Activated CD8-positive, alpha-beta memory T cell treated with anti-CD3 and anti-CD28 coated beads for 36 hours (primary cell): ENCODE data around the gene HS3ST1. TPM values are rescaled to one million over a fixed set of nuclear protein-coding genes. Genes with fewer than 3 reads are reported as not detected.
"Not testable (repeated sequence)": the region's sequence is repeated elsewhere in the genome, so short reads cannot be mapped to it uniquely, and the experiment has no call there.

Source experiments
- CTCF ChIA-PET: fragments of 350-600 bp; sonication (Branson Sonifier 250); formaldehyde crosslinking; loops from one replicate; lab custom pipeline; 2021; ENCODE audit warnings: antibody characterized with exemption; lab: Charles Lee
- POLR2A ChIA-PET: fragments of 350-600 bp; sonication (Branson Sonifier 250); formaldehyde crosslinking; loops from one replicate; lab custom pipeline; 2021; ENCODE audit warnings: antibody characterized with exemption; lab: Charles Lee
- total RNA-seq, 2 experiments: library from RNA; stranded (reverse); gene quantifications; one replicate each; pipeline ENCODE4 v1.2.3, GENCODE V29; 2021

The HS3ST1 gene
- total RNA-seq, 2 experiments from 2014 or later: not detected

DNA sequence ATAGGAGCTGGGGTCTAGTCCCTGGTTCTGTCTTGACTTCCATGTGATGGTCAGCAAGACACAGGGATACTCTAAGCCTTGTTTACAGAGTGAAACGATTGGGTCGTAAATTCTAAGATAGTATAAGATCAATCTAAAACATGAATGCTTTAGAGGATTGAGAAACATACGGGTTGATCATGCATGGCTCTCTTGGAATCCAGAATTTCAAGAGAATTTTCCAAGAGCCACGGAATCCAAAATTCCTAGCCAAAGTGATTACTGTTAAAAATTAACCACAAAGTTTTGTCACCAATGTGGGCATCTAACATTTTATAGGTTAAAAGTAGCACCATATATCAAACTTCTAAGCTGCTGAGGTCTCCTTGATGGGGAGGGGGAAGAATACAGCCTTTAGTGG is 16.5 kb downstream of the HS3ST1 start:
- POLR2A ChIA-PET: no interaction called here
- CTCF ChIA-PET: no interaction called here

DNA sequence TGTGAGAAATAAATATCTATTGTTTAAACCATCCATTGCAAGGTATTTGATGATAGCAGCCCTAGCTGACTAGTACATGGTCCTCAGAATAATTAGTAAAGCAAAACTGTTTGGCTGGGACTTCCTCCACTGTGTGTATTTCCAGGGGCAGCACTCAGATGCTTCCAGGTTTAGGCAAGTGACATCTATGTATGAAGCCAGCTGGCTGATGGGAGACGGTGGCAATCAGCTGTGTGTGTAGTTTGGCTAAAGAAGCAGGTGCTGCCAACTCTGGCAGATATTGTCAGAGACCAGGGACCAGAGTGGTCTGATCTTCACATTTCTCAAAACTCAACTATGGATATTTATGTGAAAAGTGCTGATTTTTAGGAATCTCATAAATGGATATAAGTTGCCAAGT is 19.1 kb downstream of the HS3ST1 start:
- ChIA-PET CTCF (interaction anchor here (0.6 kb wide), 1 partner anchor 223 kb away, joined by 3 read pairs; no protein-coding TSS in a partner anchor), POLR2A (no interaction called here)

DNA sequence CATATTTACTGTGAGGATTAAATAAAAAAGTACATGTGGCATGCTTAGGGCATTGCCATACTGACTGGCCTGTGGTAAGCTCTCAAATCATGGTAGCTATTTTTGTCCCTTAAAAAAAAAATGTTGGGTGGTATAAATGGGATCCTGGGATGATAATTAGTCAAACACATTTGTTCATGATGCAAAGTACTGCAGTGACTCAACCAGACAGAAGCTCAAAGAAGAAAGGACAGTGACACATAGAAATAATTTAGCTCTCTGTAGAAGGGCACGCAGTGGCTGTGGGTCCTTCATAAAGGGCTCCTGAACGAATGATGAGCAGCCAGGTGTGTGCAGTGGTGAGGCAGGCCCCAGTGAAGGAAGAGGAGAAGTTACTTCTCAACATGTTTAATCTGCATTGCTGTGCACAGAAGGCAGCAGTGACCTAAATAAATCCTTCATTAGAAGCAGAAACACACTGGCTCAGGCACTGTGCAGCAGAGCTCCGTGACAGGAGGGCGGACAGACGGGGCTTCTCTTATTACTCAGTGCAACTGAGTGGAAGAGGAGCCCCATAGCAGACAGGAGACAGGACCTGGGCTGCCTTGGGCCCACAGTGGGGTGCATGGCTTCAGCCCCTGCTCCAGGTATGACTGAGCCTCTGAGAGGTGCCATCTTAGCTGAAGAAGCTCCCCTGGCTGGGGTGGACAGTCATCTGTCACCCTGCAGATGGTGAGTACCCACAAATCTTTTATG is 20.3 kb downstream of the HS3ST1 start:
- POLR2A ChIA-PET: no interaction called here
- CTCF ChIA-PET: no interaction called here

GRCh38 chr4:11407551-11407950 is 21.1 kb downstream of the HS3ST1 start:
- POLR2A ChIA-PET: no interaction called here
- CTCF ChIA-PET: no interaction called here

DNA sequence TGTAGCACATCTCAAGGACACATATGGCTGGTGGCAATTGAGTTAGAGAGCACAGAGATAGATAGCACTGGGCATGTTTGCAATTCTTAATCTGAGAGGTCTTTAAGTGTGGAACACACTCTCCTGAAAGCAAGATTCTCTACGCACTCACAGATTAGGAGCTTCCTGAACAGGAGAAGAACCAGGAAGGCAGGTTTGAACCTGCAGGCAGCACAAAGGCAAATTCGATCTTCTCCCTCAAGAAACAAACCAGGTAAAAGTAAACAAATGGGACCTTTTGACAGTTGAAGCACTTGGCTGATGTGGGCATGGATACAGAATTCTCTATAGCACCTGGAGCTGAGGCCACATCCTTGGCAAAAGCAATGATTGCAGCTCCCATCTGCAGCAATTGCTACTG is 24.3 kb downstream of the HS3ST1 start:
- CTCF ChIA-PET: no interaction called here
- POLR2A ChIA-PET: no interaction called here

- CTCF ChIA-PET: no interaction called here
- POLR2A ChIA-PET: no interaction called here
These were observed 26.5 kb downstream of the HS3ST1 start for GRCh38 chr4:11402192-11402591.

DNA sequence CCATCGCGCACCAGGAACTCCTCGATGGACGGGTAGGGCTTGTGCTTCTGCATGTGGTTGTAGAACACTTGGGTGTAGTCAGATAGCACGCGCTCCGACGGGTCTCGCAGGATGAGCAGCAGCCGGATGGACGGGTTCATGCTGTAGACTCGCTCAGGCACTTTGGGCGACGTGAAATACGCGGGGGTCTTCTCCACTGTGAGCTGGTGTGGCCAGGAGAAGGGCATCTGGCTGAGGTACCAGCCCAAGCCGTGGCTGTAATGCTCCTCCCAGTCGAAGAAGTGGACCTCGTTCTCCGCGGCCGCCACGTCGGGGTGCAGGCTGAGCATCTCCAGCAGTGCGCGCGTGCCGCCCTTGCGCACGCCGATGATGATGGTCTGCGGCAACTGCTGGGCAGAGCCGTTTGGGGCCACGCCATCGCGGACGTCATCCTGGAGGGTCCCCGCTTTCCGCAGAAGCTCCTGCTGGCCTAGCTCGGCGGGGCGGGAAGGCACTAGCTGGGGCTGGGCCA is 29.2 kb downstream of the HS3ST1 start:
- ChIA-PET CTCF (no interaction called here), POLR2A (no interaction called here)

- CTCF ChIA-PET: no interaction called here
- POLR2A ChIA-PET: no interaction called here
These were observed 30.7 kb downstream of the HS3ST1 start for GRCh38 chr4:11397819-11398610.

DNA sequence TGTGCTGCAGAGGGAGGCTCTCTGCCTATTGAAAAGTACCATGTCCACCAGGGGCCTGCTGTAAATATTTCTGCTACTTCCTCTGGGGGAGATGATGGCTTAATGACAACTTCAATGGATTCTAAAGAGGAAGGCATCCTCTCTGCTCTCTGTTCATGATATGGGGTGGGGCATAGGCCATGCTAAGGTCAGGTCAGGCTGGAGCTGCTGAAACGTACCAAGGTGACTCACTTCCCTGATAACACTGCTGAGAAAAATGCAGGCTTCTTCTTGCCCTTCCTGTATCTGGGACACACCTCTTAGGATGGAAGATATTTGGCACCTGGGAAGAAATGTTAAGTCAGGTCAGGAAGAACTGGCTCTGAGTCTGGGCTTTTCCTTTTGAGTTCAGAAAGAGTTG is 31.5 kb downstream of the HS3ST1 start:
- ChIA-PET CTCF (no interaction called here), POLR2A (no interaction called here)

DNA sequence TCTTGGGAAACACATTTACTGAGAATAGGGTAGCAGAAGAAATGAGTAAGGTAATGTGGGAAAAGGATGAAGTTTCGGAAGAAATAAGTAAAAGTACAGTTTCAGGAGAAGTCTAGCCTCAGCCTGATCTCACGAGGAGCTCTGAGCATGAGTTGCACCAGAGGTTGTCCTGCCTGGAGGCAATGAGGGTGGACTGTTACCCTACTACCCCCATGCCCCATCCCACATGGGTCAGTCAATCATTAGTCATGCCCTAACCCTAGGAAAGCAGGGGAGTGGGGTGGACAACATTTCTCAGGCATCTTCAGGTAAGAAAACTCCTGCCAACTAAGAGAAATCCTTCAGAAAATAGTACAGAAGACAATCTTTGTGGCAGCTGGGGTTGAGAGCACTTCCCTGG is 35.1 kb downstream of the HS3ST1 start:
- POLR2A ChIA-PET: no interaction called here
- CTCF ChIA-PET: no interaction called here

DNA sequence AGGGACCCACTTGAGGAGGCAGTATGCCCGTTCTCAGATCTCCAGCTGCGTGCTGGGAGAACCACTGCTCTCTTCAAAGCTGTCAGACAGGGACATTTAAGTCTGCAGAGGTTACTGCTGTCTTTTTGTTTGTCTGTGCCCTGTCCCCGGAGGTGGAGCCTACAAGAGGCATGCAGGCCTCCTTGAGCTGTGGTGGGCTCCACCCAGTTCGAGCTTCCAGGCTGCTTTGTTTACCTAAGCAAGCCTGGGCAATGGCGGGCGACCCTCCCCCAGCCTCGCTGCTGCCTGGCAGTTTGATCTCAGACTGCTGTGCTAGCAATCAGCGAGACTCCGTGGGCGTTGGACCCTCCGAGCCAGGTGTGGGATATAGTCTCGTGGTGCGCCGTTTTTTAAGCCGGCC is 44.6 kb downstream of the HS3ST1 start:
- CTCF ChIA-PET, POLR2A ChIA-PET: not testable (repeated sequence)

- CTCF ChIA-PET: no interaction called here
- POLR2A ChIA-PET: no interaction called here
These were observed 52.1 kb downstream of the HS3ST1 start for GRCh38 chr4:11376571-11376970.

DNA sequence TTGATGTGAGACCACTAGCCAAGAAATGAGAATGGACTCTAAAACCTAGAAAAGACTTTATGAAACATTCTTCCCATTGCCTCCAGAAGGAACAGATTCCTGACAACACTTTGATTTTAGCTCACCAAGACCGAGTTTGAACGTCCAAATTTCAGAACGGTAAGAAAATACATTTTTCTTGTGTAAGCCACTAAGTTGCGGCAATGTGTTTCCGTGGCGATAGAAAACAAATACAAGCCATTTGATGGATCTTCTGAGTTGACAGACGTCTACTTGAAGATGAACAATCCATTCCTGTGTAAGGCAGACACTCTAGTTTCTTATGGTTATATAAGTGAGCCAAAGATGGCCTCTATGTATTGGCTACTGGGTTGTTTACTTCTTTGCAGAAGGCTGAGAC is 52.5 kb downstream of the HS3ST1 start:
- CTCF ChIA-PET: no interaction called here

DNA sequence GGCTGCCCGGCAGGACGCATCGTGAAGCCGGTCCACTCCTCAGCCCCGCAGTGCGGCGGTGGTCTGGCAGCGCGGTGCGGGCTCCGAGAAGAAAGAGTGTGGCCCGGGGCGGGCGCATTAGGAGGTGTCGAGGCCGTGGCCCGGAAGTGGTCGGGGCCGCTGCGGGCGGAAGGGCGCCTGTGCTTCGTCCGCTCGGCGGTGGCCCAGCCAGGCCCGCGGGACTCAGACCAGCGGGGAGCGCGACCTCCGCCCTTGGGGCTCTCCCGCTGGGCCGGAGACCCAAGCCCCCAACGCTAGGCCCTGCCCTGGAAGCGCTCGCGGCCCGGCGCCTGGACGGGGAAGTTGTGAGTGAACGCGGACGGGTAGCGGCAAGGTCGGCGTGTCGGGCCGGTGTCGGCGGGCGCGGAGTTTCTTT is 60.0 kb downstream of the HS3ST1 start:
- CTCF ChIA-PET: no interaction called here
- POLR2A ChIA-PET: no interaction called here

More for the DNA sequence above, 52.5 kb downstream of the HS3ST1 start:
- POLR2A ChIA-PET: no interaction called here

GRCh38 chr4:11367371-11367770 is 61.3 kb downstream of the HS3ST1 start:
- ChIA-PET POLR2A (no interaction called here), CTCF (no interaction called here)

DNA sequence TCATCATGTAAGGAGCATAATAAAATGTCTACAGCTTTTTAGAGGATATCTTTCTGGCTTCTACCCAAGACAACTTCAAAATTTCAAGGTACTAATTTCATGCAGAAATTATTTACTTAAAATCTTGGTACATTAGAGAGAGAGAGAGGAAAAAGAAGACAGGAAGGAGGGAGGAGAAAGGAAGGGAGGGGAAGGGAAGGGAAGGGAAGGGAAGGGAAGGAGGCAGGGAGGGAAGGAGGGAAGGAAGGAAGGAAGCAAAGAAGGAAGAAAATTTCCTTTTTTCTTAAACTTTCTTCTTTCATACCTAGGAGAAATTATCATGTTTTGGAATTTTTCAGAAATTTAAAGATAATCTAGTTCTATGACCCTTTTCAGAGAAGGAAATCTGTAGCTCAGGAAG is 61.8 kb downstream of the HS3ST1 start:
- POLR2A ChIA-PET: no interaction called here
- CTCF ChIA-PET: no interaction called here

- CTCF ChIA-PET: no interaction called here
- POLR2A ChIA-PET: no interaction called here
These were observed 63.7 kb downstream of the HS3ST1 start for GRCh38 chr4:11365039-11365438.

DNA sequence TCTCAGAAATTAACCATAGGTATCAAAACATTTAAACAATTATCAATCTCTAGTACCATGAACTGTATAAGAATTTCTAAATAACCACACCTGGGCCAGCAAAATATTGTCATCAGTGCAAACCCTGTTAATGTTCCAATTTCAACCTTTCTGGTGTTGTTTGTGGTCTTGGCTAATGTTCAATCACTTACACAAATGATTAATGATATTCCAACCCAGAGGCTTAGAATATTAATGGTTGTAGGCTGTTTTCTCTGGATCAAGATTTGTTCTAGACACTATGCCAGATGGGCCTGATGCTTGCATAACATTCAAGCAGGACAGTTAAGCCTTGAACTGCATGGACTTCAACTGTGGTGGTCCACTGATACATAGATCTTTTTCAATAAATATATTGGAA is 69.1 kb downstream of the HS3ST1 start:
- ChIA-PET POLR2A (no interaction called here), CTCF (no interaction called here)

GRCh38 chr4:11355226-11355625 is 73.5 kb downstream of the HS3ST1 start:
- ChIA-PET CTCF (interaction anchor here (0.6 kb wide), 1 partner anchor 1278 kb away, joined by 3 read pairs; no protein-coding TSS in a partner anchor), POLR2A (no interaction called here)

DNA sequence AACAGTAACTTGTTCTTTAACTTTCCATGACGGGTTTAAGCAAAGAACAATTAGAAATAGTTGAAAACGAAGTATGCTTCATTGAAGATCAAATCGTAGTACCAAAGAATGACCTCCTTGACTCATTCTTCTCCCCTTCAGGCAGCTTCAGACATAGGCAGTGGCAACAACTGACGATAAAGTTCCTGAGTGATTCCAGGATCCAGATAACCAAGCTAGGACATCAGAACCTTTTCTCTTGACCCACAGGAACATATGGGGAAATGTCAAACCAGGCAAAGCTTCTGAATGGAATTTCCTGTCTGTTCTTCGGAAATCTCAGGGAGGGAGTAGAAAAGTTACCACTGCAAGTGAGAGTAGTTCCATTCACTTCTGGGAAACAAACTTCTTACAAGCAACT is 74.2 kb downstream of the HS3ST1 start:
- ChIA-PET POLR2A (no interaction called here), CTCF (no interaction called here)
